ENCODE measurements around the gene PLEKHG2. TPM values are rescaled to one million over a fixed set of nuclear protein-coding genes. Genes with fewer than 3 reads are reported as not detected.
"Not testable (repeated sequence)": the region's sequence is repeated elsewhere in the genome, so short reads cannot be mapped to it uniquely, and the experiment has no call there.

The PLEKHG2 gene
- total RNA-seq, 1 experiment from 2014 or later = 21.3 TPM

- no peak for DNase-seq (ENCODE audit: low spot score)
- in situ Hi-C loops (cut with HindIII; ENCODE audit: low sequenced_read_pairs) = no loop called here
Observed at GRCh38 chr19:39434123-39435076, 21.9 kb downstream of the PLEKHG2 start.

- in situ Hi-C loops (cut with HindIII; ENCODE audit: low sequenced_read_pairs) = no loop called here
- DNase-seq (ENCODE audit: low spot score) = peak; percentile 98
Observed at GRCh38 chr19:39435499-39436349, 23.3 kb downstream of the PLEKHG2 start, which contains the start of gene RPS16. RPS16 (minus strand) TSS chr19:39435949; CDS start chr19:39435895, 54 bp downstream.

GRCh38 chr19:39436350-39436716 is 23.9 kb downstream of the PLEKHG2 start:
- in situ Hi-C loops (cut with HindIII; ENCODE audit: low sequenced_read_pairs) = no loop called here
- no peak for DNase-seq (ENCODE audit: low spot score)

- no peak for DNase-seq (ENCODE audit: low spot score)
- in situ Hi-C loops (cut with HindIII; ENCODE audit: low sequenced_read_pairs) = no loop called here
Observed at GRCh38 chr19:39438270-39438934, 25.9 kb downstream of the PLEKHG2 start.

- in situ Hi-C loops (cut with HindIII; ENCODE audit: low sequenced_read_pairs) = no loop called here
- no peak for DNase-seq (ENCODE audit: low spot score)
Observed at GRCh38 chr19:39444598-39445195, 32.2 kb downstream of the PLEKHG2 start.

- in situ Hi-C loops (cut with HindIII; ENCODE audit: low sequenced_read_pairs) = no loop called here
- peak; percentile 97 for DNase-seq (ENCODE audit: low spot score)
Observed at GRCh38 chr19:39445196-39446111, 33.0 kb downstream of the PLEKHG2 start, which contains the start of gene SUPT5H. SUPT5H (plus strand) TSS chr19:39445582; CDS start chr19:39445891, 309 bp downstream.

GRCh38 chr19:39446365-39447084 is 34.1 kb downstream of the PLEKHG2 start:
- in situ Hi-C loops (cut with HindIII; ENCODE audit: low sequenced_read_pairs) = no loop called here
- no peak for DNase-seq (ENCODE audit: low spot score)

GRCh38 chr19:39448271-39448670 is 35.8 kb downstream of the PLEKHG2 start:
- in situ Hi-C loops (cut with HindIII; ENCODE audit: low sequenced_read_pairs) = no loop called here
- DNase-seq (ENCODE audit: low spot score) = no peak

- in situ Hi-C loops (cut with HindIII; ENCODE audit: low sequenced_read_pairs) = no loop called here
- no peak for DNase-seq (ENCODE audit: low spot score)
Observed at GRCh38 chr19:39449116-39449797, 36.8 kb downstream of the PLEKHG2 start.

- in situ Hi-C loops (cut with HindIII; ENCODE audit: low sequenced_read_pairs); DNase-seq (ENCODE audit: low spot score): not testable (repeated sequence)
Observed at GRCh38 chr19:39451257-39451656, 38.8 kb downstream of the PLEKHG2 start.

- DNase-seq (ENCODE audit: low spot score) = no peak
- in situ Hi-C loops (cut with HindIII; ENCODE audit: low sequenced_read_pairs) = no loop called here
Observed at GRCh38 chr19:39463403-39463802, 50.9 kb downstream of the PLEKHG2 start.

GRCh38 chr19:39465956-39466747 is 53.7 kb downstream of the PLEKHG2 start:
- DNase-seq (ENCODE audit: low spot score) = no peak
- in situ Hi-C loops (cut with HindIII; ENCODE audit: low sequenced_read_pairs) = no loop called here

GRCh38 chr19:39467941-39468340 is 55.5 kb downstream of the PLEKHG2 start:
- in situ Hi-C loops (cut with HindIII; ENCODE audit: low sequenced_read_pairs) = no loop called here
- no peak for DNase-seq (ENCODE audit: low spot score)

GRCh38 chr19:39469036-39469435 is 56.6 kb downstream of the PLEKHG2 start:
- no peak for DNase-seq (ENCODE audit: low spot score)
- in situ Hi-C loops (cut with HindIII; ENCODE audit: low sequenced_read_pairs) = no loop called here

GRCh38 chr19:39469567-39469966 is 57.1 kb downstream of the PLEKHG2 start:
- in situ Hi-C loops (cut with HindIII; ENCODE audit: low sequenced_read_pairs) = no loop called here
- no peak for DNase-seq (ENCODE audit: low spot score)

GRCh38 chr19:39470724-39471339 is 58.4 kb downstream of the PLEKHG2 start:
- in situ Hi-C loops (cut with HindIII; ENCODE audit: low sequenced_read_pairs) = no loop called here
- no peak for DNase-seq (ENCODE audit: low spot score)

All from G401 (cell line).